ENCODE data around the gene DSCAML1.

The DSCAML1 gene

DNA sequence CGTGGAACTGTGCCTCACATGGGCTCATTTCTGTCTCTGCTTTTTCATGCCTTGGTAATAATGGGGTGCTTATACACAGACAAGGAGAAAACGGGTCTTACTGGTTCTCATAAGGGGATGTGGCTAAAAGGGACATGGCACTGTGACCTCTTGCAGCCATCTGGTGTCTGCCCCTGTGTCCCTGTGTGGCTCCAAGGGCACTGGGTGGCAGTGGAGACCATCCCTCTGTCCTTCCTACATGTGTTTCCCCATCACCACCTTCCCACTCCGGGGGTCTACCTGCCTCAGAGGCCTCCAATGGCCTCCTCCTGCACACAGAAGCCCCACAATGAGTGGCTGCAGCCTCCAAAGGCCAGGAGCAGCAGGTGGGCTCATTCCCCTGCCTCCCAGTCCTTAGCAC lies 248.1 kb downstream of the DSCAML1 start:
- DNase-seq (ENCODE audit: low read depth): no peak

DNA sequence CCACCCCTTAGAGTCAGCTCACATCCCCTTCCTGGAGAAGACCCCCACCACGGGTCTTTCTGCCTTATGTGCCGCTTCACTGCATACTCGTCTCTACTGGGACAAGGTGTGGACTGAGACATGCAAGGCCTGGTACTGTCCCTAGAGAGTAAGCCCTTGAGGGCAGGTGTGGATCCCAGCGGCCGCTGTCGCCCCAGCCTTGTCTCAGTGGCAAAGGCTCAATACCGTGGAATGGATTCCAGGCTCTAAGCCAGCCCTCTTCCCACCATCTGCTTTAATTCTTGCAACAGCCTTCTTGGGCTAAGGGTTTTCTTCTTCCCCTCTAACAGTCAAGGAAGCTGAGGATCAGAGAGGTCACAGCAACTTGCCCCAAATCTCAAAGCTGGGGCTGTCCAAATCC lies 249.1 kb downstream of the DSCAML1 start:
- DNase-seq (ENCODE audit: low read depth): no peak

DNA sequence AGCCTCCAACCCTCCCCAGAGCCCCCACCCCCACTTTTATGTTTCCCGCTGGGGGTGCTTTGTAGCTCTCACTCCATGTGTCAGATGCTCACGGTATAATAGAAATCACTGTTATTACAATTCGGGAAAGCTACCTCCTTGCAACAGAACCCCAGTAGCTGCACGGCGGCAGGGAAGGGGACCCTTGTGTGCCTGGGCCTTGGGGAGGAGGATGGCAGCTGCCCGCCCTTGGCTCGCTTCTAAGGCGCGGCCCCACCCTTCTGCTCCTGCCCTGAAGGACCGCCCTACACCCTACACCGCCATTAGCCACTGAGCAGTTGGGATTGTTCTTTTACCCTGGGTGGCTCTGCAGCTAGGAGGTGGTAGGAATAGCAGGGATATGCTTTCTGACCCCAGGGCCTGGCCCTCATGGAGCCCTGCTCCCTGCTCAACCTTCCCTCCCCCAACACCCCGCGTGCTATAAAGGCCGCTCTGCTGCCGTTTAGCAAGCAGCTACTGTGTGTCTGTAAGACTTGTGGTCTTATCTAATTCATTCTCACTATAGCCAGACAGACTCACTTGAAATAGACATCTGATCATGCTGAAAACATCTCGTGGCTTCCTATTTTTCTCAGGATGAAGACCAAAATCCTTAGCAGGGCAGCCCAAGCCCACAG lies 249.7 kb downstream of the DSCAML1 start:
- no peak for DNase-seq (ENCODE audit: low read depth)

DNA sequence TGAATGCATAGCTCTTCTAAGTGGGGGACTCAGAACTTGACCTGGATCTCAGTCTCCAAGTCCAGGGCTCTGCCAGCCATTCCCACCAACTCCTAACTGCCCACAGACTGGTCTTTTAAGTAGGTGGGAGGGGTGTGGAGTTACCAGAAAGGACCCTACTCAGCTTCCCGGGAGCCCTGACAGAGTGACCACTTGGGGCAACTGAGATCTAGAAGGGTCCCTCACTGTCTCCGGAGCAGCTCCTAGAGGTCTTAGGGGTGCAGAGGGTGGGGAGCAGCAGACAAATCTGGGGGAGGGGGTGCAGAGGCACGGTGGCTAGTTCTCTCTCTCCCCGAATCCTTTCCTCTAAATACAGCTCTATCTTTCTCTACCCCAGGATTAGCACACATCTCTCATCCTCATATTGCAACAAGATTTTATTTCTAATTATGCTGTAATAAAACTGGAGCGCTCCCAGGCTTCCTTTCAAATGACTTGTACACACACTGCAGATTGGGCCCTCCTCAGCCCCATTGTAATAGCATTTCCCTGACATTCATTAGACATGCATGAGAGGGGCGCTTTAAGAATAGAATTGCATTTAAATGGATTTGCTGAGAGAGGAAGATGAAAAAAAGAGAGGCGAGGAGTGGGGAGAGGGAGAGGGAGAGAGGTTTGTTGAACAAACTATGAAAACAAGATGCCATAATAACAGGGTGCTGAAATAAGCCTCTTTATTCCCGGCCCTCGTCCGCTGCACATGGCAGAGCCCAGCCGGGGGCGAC lies 250.4 kb downstream of the DSCAML1 start:
- DNase-seq (ENCODE audit: low read depth): no peak

DNA sequence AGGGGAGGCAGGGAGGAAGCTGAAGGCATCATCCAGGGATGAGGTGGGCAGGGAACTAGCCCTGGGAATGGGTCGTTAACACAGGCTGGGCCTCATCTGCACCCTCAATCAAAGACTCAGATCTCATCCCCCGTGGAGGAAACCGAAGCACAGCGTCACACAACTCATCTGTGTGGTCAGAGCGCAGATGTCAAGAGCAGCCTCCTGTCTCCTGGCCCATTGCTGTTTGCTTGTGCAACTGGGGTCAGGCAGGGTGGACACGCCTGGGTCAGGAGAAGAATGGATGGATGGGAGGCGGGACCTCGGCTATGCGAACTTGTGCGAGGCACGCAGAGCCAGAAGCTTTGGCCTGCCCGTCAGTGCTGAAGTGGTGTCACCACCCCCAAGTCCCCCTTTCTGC lies 251.3 kb downstream of the DSCAML1 start:
- DNase-seq (ENCODE audit: low read depth): no peak

DNA sequence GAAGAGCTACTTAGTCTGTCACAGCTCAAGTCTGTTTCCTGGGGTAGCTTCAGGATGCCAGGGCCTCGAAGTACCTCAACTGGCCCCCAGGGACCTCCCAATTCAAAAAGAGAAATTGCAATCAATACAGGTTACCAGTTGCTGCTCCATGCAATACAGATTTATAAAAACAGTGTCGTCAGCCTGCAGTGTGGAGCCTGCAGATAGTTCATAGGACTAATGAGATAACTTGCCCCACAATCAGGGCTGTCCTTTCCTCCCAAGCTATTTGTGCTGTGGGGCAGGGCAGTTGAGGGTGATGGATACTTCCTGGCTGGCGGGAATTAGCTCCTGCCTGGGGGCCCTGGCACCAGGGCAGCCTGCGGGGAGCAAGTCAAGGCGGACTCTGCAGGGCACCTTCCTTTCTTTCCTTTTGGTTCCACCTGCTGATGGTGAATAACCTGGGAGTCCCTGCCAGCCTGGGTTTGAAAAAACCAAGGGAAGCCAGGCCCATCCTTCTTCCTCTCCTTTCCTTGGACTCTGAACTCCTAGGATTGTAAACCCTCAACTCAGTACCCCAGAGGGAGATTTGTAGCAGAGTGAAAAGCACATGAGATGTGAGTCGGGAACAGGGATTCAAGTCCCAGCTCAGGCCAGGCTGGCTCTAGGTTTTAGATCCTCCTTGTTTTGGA lies 252.8 kb downstream of the DSCAML1 start:
- no peak for DNase-seq (ENCODE audit: low read depth)

DNA sequence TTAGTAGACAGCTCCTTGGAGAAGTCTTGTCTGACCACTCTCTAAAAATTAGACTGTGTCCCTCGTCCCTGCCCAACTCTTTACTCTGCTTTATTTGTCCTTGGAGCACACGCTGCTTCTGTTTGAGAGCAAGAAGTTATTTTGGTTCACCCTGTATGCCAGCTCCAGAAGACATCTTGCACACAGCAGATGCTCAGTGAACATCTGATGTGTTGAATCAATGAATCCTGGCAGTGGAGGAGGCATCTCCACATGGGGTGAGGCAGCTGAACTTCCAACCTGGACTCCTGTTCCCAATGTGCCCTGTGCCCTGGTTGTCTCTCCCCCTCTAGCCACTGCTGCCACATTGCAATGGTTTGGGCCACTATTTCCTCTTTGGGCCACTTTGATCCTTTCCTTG lies 255.8 kb downstream of the DSCAML1 start:
- DNase-seq (ENCODE audit: low read depth): no peak

DNA sequence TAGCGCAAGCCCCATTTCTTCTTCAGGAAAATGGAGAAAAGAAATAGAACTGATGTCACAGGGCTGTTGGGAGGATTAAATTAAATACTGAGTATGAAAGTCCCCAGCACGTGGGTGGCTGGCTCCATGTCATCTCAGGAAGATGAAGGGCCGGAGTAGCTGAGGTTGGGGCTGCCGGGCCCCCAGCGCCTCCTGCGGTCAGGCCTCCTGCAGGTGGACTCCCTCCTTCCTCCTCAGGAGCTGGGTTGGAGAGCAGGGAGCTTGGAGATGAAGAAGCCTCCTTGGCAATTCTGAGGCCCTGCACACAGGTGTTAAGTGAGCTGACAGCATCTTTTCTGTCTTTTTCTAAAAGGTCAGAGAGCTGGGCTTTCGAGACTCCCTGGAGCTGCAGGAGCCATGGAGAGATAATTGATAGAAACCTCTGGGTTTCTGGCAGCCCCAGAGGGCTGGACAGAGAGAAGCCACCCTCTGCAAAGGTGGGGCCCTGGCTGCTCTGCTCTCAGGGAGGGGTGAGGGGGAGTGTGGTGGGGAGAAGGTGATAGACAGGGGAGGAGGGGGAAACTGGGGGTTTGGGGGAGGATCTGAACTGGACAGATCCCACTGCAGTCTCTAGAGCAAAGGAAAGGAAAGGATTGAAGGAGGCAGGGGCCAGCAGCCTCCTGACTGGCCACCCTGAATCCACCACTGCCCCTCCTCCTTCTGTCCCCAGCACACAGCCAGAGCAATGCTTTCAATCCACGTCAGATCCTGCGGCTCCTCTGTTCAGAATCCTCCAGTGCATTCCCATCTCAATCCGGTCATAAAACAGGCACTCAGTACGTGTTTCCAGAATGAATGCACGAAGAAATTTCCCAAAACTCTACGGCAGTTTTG lies 258.5 kb downstream of the DSCAML1 start:
- no peak for DNase-seq (ENCODE audit: low read depth)

DNA sequence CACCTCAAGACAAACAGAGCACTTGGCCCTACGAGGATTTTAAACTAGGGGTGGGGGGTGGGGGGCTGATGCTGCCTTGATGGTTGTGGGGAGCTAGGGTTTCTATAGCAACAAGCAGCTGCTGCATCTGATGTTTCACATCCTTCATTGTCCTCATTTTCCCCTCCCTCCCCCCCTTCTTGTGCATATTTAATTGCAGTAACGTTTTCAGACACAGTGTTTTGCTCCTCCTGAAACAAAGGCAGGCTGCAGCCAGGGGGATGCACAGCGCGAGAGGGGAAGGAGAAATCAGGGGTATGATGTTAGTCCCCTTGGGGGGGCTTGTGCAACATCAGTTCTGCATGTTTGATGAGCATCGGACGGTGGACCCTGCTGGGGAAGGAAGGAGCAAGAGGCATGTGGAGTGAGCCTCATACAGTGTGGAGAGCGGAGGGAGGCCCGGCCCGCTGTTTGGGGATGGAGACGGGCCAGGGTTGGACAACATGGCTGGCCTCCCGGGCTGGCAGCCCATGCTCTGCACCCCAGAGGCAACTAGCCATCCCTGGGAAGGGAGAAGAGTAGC lies 261.1 kb downstream of the DSCAML1 start:
- no peak for DNase-seq (ENCODE audit: low read depth)

DNA sequence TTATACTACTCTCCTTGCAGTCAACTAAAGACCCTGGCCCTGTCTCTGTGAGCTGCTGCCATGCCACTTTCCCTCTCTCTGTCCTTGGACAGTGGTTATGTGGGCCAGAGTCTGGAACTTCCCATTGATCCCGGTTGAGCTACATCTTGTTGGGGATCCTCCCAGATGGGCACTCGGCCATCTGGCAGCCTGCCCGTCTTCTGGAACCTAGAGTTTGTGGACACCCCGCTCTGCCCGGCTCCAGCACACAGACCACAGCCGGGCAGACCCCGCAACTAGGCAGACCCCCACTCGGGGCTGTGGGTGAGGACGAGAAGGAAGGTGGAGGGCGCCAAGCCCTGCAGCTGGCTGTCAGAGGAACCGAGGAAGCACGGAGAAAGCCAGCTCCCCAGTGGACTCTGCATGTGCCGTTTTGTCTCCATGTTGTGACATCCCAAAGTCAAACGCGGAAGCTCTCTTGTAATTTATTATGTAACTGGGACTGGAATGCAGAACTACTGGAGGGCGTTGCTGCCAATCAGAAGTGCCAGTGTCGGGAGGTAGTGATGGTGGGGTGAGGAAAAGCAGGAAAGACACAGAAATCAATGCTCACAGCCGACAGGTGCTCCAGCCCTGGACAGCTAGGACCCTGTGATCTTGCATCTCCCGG lies 261.7 kb downstream of the DSCAML1 start:
- DNase-seq (ENCODE audit: low read depth): no peak

DNA sequence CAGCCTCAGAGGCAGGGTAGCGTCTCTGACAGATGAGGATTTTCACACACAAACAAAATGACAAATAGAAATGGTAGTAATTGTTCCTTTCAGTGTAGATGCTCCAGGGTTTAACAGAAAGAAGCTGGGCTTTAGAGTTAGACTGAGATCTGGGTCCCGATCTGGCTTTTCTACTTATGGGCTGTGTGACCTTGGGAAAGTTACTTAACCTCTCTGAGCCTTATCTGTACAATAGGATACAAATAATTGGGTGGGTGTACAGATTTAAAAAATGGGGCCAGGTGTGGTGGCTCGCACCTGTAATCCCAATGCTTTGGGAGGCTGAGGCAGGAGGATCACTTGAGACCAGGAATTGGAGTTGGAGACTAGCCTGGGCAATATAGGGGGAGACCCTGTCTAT lies 264.4 kb downstream of the DSCAML1 start:
- DNase-seq (ENCODE audit: low read depth): no peak

DNA sequence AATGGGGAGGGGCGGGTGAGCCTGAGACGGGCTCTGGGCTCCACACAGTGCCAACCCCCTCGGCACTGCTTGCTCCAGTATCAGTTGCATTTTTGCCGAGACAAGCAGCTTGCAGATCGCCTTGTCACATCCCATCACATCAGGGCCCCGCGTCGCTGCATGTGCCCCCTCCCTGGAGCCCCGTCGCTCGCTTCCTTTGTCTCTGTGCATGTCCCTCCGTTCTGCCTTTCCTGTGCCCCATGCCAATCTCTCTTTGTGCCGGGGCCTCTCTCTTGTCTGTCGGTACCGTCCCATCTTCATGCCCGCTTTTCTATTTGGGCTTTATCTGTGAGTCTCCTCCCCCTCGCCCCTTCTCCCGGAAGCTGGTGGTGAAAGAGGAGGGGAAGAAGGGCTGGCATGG lies 267.2 kb downstream of the DSCAML1 start:
- DNase-seq (ENCODE audit: low read depth): no peak

DNA sequence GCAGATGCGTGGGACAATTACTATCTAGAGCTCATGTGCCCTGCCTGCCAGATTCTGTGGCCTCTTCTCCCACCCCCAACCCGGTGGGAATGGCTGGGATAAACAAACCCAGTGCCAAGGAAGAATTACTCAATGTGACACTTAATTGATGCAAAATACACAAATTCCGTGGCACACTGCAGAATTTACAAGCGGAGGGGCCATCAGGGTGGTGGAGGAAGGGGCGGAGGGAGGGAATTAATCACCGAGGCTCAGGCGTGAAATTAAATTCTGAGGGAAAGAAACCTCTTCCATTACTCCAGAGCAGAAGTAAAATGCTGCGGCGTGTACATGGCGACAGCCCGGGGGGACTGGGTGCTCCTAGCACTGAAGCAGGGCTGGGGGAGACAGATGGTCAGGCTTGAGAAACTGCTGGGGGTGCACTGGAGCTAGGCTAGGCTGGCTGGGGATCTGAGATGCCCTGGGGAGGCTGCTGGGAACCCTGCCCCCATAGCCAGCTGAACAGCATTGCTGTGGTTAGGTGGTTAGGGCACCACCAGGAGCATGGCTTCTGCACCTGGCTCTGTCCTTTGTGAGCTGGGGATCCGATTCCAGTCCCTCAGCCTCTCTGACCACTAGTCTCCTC lies 268.8 kb downstream of the DSCAML1 start:
- no peak for DNase-seq (ENCODE audit: low read depth)

DNA sequence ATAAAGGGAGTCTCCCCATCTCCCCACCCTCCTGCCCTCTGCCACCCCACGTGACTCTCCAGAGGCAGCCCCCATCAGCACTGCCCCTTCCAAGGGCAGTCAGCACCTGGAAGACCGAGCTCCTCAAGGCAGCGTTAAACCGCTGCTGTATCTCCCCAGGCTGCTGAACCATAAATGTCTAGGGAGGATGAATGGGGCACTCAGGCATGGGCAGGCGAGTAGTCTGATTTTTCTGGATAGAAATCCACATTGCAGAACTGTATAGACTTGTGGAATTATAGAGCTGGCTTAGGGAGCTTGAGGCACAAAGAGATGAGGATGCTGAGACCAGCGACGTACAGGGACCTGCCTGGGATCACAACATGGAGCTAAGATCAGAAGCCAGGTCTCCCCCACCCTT lies 269.7 kb downstream of the DSCAML1 start:
- no peak for DNase-seq (ENCODE audit: low read depth)

DNA sequence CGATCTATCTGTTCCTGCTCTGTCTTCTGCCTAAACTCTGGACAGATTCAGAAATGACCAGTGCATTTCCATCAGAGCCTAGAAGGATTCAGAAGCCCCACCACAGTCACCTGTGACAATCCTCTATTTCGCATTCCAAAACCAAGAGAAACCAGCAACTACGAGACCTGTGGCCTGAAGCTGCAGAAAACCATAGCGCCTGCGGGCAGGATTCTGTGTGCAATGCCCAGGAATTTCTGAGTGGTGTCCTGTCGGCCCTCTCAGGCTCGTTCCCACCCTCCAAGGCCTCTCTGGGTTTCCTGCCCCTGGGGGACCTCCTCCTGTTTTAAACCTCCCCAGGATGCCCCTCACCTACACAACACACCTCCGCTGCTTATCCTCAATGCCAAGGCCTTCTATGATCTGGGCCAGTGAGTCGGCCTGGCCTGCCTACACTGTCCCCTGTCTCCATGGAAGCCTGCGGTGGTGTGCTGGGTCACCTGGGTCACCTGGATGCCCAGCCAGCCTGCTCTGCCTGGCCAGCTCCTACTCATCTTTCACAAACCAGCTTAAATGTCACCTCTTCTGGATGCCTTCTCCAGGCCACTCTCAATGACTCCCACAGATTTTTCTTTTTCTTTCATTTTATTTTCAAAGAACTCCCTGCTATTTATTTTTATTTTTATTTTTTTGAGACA lies 271.0 kb downstream of the DSCAML1 start:
- DNase-seq (ENCODE audit: low read depth): no peak

DNA sequence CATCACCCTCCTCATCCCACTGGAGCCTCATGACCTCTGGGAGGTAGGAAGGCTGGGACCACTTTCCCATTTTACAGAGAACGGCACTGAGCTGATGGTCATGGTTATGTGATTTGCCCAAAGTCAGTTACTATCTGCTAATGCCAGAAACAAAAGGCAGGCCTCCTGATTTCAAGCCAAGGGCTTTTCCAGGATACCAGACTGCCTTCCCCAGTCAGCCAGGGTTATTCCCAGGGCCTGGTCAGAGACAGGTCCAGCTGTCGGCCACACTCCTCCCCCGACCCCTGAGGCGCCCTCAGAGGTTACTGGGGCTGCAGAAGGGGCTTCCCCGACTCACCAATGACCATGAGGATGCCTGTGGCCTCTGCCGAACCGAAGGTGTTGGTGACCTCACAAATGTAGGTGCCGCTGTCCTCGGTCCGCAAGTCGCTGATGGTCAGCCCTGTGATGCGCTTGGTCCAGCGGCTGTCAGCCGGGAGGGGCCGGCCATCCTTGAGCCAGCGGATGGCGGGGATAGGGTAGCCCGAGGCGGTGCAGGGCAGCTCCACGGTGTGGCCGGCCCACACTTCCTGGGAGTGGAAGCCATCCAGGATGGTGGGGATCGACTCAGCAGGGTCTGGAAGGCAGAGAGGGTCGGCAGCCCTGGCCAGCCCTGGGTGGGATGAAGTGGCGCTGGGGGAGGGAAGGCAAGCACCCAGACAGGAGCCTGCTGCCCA lies 272.4 kb downstream of the DSCAML1 start:
- DNase-seq (ENCODE audit: low read depth): no peak

DNA sequence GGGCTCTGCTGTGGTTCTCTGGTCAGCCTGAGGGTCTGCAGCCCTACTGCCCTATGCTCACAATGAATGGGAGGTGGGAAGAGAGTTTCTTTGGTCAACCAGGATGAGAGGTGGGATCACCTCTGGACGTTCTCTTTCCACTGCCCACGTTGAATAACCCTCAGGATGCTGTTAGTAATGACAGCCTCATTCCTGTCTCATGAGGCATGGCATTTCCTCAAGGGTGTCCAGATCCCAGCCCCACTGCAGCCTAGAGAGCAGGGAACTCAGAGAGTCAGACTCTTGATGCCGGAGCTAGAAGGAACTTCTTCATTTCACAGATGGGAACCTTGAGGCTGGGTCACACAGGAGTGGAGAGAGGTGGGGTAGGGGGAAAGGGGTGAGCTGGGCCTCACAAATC lies 273.3 kb downstream of the DSCAML1 start:
- DNase-seq (ENCODE audit: low read depth): no peak

DNA sequence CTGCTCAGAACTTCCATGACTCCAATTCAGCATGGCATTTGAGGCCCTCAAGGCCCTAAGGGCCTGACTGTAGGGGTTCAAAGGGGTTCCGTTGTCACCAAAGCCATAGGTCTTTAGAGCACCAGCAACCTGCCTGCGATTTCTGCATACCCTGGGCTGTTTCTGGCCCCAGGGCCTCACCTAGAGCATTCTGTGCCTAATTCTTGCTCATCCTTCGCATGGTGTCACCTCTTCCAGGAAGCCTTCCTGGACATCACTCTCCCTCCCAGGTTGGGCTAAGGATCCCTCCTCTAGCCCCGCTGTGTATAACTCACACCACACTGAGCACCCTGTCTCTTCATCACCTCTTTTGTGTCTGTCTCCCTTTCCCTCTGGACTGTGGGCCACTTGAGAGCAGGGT lies 275.0 kb downstream of the DSCAML1 start:
- no peak for DNase-seq (ENCODE audit: low read depth)

DNA sequence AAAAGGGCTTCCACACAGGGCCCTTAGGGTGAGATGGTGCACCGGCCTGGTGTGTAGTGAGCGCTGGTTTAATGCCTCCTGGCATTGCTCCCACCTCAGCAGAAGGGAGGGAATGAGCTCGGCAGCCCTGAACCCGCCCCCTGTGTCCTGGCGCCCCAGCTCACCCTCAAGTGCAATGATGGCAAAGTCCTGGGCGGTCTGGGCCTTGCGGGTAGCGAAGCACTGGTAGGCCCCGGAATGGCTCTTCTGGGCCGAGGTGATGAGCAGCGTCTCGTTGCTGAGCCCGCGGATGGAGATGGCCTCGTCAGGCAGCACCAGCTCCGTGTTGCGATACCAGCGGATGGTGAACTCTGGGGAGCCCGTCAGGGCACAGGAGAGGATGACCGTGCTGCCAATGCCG lies 276.1 kb downstream of the DSCAML1 start:
- no peak for DNase-seq (ENCODE audit: low read depth)

DNA sequence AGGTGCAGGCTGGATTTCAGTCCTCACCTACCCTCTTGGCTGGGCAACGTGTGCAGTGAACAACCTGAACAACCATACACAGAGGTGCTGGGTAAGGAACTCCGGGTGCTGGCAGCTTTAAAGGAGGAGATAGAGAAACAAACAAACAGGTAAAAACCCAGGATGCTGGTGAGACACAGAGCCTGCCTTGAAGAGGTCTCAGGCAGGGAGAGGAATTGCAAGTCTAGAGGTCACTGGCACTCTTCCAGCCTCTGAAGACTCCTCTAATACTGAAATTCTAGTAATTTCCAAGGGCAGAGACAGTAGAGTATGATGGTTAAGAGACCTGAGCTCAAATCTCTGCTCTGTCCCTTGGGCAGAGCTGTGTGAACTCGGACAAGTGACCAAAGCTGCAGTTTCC lies 276.8 kb downstream of the DSCAML1 start:
- no peak for DNase-seq (ENCODE audit: low read depth)
